Measurements from ENCODE around the gene CACNB2.

DNA sequence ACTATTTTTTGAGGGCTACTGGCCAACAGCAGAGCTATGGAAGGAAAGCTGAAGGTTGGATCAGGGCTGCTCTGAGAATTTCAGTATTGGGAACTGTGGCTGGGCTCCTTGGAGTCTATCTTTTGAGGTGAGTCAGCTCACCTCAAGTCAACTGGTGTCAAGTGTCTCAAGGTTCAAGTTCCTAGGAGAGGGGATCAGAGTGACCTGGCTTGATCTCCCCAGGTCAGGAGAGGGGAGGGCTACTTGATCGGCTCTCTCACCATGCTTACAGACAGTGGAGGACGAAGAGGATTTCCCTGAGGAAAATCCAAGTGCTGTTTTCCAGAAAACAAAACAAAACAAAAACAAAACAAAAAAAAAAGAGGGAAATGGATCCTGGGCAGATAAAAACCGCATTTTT, 132.8 kb downstream of the CACNB2 start:
- TF ChIP-seq POLR2A (IDR thresholded peaks at IDR 0.05), result no peak
- TF ChIP-seq, protein P1, sequence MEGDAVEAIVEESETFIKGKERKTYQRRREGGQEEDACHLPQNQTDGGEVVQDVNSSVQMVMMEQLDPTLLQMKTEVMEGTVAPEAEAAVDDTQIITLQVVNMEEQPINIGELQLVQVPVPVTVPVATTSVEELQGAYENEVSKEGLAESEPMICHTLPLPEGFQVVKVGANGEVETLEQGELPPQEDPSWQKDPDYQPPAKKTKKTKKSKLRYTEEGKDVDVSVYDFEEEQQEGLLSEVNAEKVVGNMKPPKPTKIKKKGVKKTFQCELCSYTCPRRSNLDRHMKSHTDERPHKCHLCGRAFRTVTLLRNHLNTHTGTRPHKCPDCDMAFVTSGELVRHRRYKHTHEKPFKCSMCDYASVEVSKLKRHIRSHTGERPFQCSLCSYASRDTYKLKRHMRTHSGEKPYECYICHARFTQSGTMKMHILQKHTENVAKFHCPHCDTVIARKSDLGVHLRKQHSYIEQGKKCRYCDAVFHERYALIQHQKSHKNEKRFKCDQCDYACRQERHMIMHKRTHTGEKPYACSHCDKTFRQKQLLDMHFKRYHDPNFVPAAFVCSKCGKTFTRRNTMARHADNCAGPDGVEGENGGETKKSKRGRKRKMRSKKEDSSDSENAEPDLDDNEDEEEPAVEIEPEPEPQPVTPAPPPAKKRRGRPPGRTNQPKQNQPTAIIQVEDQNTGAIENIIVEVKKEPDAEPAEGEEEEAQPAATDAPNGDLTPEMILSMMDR (IDR thresholded peaks at IDR 0.05), result no peak
